ENCODE data around the gene CDSN.
"Not testable (repeated sequence)": the region's sequence is repeated elsewhere in the genome, so short reads cannot be mapped to it uniquely, and the experiment has no call there.

The CDSN gene, protein sequence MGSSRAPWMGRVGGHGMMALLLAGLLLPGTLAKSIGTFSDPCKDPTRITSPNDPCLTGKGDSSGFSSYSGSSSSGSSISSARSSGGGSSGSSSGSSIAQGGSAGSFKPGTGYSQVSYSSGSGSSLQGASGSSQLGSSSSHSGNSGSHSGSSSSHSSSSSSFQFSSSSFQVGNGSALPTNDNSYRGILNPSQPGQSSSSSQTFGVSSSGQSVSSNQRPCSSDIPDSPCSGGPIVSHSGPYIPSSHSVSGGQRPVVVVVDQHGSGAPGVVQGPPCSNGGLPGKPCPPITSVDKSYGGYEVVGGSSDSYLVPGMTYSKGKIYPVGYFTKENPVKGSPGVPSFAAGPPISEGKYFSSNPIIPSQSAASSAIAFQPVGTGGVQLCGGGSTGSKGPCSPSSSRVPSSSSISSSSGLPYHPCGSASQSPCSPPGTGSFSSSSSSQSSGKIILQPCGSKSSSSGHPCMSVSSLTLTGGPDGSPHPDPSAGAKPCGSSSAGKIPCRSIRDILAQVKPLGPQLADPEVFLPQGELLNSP

GRCh38 chr6:31120151-31120915, at the start of gene CDSN:
Gene CDSN, minus strand, starts transcription at chr6:31120446. Its CDS starts 27 bp downstream, at chr6:31120419.
- no peak for DNase-seq

GRCh38 chr6:31169123-31169857, 49.0 kb upstream of the CDSN start:
- no peak for DNase-seq

DNA sequence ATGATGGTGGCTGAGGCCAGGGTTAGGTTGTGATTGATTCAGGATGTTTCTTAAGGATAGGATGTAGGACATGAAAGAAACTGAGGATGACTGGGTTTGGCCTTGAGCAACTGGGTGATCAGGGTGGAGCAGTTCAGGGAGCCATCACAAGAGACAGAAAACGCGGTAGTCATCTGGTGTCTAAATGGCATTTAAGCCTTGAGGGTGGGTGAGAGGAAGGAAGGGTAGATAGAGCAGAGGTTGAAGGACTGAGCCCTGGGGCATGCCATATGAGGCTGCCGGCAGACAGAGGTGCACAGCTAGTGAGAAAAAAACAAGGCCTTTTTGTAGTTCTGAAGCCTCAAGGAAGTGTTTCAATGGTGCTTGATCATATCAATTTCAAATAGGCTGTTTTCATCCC, 48.4 kb upstream of the CDSN start:
- DNase-seq: no peak

DNA sequence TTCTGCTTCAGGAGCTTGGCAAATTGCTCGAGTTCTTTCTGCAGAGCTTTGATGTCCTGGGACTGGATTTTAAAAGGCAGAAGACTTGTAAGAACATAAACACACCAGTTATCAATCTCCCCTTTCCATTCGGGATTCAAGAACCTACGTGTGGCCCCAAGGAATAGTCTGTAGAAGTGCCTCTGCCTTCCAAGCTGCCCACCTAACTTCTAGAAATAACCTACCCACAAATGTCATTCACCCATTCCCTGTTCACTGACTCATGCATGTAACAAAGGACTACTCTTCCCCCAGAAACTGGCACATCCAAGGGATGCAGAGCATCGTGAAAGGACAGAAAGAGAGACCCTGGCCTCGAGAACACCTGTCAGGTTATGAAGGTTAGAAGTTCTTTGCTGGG, 45.7 kb upstream of the CDSN start:
- no peak for DNase-seq

DNA sequence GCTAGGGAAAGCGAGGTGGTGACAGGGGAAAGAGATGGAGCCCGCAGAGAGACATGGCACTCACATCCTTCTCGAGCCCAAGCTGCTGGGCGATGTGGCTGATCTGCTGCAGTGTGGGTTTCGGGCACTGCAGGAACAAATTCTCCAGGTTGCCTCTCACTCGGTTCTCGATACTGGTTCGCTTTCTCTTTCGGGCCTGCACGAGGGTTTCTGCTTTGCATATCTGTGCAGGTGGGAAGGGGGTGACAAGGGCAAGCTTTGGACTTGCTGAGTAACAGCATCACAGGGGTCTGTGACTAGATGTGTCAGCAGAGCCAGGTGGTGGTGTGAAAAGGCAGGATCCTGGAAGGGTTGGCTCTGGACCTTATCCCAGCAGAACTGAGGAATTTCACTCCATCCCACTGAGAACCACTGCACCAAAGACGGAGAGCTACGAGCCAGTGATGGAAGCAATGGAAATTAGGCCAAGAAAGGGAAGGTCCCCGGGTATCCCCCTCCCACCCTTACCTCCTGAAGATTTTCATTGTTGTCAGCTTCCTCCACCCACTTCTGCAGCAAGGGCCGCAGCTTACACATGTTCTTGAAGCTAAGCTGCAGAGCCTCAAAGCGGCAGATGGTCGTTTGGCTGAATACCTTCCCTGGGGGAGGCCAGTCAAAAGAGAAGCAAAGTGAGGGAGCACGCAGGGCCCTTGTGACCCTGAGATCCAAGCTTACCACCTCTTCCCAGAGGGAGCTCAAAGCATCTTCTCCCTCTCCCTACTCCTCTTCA, 45.0 kb upstream of the CDSN start:
- peak; percentile 27 for DNase-seq

DNA sequence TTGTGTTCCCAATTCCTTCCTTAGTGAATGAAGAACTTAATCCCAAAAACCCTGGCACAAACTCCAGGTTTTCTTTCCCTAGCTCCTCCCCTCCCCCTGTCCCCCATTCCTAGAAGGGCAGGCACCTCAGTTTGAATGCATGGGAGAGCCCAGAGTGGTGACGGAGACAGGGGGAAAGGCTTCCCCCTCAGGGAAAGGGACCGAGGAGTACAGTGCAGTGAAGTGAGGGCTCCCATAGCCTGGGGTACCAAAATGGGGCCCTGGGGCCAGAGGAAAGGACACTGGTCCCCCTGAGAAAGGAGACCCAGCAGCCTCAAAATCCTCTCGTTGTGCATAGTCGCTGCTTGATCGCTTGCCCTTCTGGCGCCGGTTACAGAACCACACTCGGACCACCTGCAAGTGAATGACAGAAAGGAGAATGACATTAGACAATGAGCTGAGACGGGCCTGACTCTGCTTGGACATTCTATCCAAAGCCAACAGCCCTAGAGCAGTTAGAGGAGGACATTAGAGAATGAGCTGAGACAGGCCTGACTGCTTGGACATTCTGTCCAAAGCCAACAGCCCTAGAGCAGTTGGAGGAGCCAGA, 44.3 kb upstream of the CDSN start:
- not testable (repeated sequence) for DNase-seq

GRCh38 chr6:31163922-31164321, 43.7 kb upstream of the CDSN start:
- no peak for DNase-seq

GRCh38 chr6:31162463-31163165, 42.4 kb upstream of the CDSN start:
- DNase-seq: no peak

GRCh38 chr6:31161216-31162126, 41.2 kb upstream of the CDSN start:
- DNase-seq: no peak

- DNase-seq: peak; percentile 34
Measured at GRCh38 chr6:31158863-31159855, 38.9 kb upstream of the CDSN start.

DNA sequence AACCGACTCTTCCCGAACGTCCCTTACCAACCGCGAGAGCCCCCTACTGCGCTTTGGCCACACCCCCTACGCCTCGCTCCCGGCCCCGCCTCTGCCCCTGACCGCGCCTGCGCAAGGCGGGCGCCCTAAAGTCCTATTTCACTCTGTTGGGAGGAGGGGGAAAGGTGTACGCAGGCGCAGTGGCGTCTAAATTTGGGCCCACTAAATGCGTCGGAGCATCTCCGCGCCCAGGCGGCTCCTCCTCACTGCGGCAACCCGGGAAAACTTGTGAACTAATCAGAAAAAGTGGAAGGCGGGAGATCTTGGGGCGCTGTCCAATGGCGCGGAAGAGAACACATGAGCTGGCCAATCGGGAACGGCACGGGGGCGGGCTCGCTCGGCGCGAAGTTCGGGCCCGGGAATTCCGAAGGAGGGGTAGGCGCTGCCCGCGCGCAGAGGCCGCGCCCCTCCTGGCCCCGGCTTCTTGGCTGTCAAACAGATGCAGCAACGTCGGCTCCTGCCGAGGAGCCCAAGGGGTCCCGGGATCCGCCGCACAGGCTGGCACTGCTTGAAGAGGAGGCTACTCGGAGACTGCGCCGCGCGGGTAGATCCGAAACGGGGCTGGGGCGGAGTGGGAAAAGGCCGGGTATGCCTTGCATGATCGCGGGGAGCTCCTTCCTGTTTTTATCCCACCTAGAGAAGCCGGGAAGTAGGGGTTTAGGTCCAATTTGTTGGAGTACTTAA, 38.1 kb upstream of the CDSN start, which contains the start of gene TCF19:
TSS of gene TCF19 (plus strand) at position 450 of the 723 bp plus-strand sequence. CDS start 881 bp downstream, outside the sequence.
- peak; percentile 98 for DNase-seq

GRCh38 chr6:31157513-31158139, 37.4 kb upstream of the CDSN start, which contains the start of gene CCHCR1:
Gene CCHCR1, minus strand, starts transcription at chr6:31157802. Its CDS starts 202 bp downstream, at chr6:31157600.
- no peak for DNase-seq

GRCh38 chr6:31156641-31157040, 36.4 kb upstream of the CDSN start:
- DNase-seq: no peak

DNA sequence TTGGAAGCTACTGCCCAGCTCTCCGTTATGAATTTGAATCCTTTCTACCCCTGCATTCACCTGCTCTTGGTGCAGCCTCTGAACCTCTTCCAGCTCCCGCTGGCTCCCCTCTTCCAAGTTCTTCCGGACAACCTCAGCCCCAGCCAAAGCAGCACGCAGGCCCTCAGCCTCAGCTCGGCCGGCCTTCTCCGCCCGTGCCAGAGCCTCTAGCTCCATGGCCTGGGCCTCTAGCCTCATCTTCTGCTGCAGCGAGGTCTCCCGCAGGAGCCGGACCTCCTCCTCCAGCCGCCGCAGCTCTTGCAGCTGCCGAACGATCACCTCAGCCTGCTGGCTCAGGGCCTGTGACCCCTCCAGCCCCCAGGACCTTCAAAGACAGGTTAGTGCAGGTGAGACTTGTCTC, 34.2 kb upstream of the CDSN start:
- DNase-seq: no peak

DNA sequence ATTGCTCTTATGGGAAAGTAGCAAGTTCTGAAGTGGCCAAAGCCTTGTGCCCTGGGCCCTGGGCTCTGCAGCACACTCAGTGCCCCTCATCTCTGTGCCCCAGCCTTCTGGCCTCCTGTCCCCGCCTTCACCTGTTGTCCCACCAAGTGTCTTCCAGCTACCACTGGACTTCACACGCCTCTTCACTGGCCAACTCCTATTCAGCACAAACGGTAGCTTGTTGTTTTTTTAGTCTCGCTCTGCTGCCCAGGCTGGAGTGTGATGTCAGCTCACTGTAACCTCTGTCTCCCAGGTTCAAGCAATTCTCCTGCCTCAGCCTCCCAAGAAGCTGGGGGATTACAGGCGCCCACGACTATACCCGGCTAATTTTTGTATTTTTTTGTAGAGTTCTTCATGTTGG, 32.5 kb upstream of the CDSN start:
- DNase-seq: no peak

GRCh38 chr6:31149827-31150447, 29.7 kb upstream of the CDSN start:
- DNase-seq: no peak

GRCh38 chr6:31145386-31145785, 25.1 kb upstream of the CDSN start:
- no peak for DNase-seq

Data from NCI-H526 treated with DMSO at 0.1 percent for 48 hours (cell line).